ENCODE measurements around the gene PRDM16.

DNA sequence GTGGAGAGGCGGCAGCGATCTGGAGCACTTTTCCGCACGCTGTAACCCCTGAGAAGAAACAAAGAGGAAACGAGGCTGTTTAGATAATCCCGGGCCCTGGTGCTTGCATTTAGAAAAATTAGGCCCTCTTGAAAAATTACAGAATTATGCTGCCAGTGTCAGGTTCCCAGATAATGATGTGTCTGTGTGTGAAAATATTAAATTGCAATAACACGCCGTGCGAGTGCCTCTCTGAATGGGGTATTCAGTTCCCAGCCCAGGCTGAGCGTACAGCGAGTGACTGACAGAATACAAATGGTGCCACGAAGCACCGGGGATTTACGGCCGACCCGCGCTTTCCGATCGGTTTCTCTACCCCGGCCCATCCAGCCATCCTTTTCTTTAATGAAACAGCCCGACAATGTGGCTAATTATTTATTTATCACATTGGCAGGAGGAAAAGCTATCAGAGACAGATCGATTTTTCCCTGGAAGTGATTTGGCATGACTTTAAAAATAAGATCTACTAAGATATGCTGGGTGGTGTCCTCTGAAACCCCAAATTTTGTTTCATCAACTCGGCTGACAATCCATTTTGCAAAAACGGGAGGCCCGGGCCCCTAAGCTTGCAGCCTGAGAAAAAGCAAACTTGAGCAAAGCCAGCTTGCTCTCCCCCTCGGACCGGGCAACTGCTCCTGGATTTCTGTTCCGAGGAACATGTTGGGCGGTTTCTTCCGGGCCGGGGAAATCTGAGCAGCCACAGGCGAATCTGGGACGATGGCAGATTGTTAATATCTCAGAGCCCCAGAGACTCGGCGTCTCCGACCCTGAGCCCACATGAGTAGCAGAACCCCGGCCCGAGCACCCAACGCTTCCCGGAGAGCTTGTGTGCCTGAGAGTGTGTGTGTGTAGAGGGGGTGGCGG lies 11.3 kb downstream of the PRDM16 start:
- TF ChIP-seq RFX5 (IDR thresholded peaks at IDR 0.05; ENCODE audit: borderline replicate concordance, low read depth, low read length) (no peak), GABPA (IDR thresholded peaks at IDR 0.05; ENCODE audit: borderline replicate concordance, insufficient read depth, low read length) (0 out of 2 replicates have a peak, but pooled peaks have one; percentile 10)
- TF ChIP-seq, protein P1, sequence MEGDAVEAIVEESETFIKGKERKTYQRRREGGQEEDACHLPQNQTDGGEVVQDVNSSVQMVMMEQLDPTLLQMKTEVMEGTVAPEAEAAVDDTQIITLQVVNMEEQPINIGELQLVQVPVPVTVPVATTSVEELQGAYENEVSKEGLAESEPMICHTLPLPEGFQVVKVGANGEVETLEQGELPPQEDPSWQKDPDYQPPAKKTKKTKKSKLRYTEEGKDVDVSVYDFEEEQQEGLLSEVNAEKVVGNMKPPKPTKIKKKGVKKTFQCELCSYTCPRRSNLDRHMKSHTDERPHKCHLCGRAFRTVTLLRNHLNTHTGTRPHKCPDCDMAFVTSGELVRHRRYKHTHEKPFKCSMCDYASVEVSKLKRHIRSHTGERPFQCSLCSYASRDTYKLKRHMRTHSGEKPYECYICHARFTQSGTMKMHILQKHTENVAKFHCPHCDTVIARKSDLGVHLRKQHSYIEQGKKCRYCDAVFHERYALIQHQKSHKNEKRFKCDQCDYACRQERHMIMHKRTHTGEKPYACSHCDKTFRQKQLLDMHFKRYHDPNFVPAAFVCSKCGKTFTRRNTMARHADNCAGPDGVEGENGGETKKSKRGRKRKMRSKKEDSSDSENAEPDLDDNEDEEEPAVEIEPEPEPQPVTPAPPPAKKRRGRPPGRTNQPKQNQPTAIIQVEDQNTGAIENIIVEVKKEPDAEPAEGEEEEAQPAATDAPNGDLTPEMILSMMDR (IDR thresholded peaks at IDR 0.05; ENCODE audit: control extremely low read depth in 1 of 3, insufficient read depth in 1 of 3, low read depth in 1 of 3, low read length in 3 of 3): no peak

Measured in H1 (cell line).